GM10248 (cell line): Measurements from ENCODE around the gene GLIS1.

Source experiments
- CTCF ChIA-PET: fragments of 300-600 bp; sonication (Branson Sonifier 250); formaldehyde crosslinking; extraction: SDS; loops from one replicate; lab custom pipeline; 2021; ENCODE audit warnings: antibody characterized with exemption; lab: Yijun Ruan, JAX
- POLR2A ChIA-PET: fragments of 350-650 bp; sonication (Branson Sonifier 250); formaldehyde crosslinking; extraction: SDS; loops from one replicate; lab custom pipeline; 2020; ENCODE audit warnings: antibody characterized with exemption; lab: Yijun Ruan, JAX
- DNase-seq: peaks from one replicate; pipeline ENCODE4 v3.0.0; 2012; ENCODE audit errors: extremely low spot score
- CTCF ChIP-seq: IDR thresholded peaks from 2 replicates; pipeline ENCODE4 v1.5.1; 2012; ENCODE audit warnings: mild to moderate bottlenecking, low read depth; ENCODE audit errors: extremely low read depth, missing control alignments, control extremely low read depth

The GLIS1 gene

GRCh38 chr1:53583868-53584776 is 154.8 kb downstream of the GLIS1 start:
- ChIA-PET POLR2A (no interaction called here), CTCF (no interaction called here)
- no peak for DNase-seq
- no peak for TF ChIP-seq CTCF

- CTCF ChIA-PET: interaction anchor here (1.4 kb wide), 1 partner anchor 99 kb away, joined by 3 read pairs; no protein-coding TSS in a partner anchor
- no peak for TF ChIP-seq CTCF
- POLR2A ChIA-PET: no interaction called here
- DNase-seq: no peak
Measured at GRCh38 chr1:53583021-53583867, 155.7 kb downstream of the GLIS1 start.

DNA sequence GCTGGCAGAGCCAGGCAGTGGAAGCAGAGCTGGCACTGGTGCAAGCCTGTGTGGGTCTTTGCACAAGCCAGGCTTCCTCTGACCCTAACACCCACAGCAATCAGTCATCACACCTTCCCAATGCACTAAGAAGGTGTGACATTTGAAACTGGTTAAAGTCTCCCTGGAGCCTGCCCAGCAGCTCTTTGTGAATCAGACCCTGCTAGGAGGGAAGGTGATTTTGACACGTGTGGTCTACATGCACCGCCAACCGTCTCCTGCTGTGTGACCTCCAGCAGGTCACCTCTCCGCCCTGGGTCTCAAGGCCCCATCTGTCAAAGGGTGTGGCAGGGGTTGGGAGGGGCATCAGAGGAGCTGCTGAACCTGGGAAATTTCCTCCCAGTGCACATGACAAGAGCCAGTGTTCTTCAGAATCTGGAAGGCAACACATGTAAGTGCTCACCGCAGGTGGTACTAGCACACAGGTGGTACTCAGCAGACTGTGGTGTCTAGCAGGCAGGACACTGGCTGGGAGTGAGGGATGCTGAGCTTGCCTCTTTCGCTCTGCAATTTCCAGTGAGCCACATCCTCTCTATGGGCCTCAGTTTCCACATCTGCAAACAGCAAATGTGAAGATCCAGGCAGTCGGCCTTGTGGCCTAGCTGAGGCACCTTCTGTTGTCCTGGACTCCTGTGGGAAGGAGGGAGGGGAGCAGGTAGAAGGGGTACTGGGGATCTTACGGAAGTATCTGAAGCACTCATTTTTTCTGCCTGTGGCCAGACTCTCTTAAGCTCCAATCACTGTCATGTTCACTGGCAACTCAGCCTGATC is 156.5 kb downstream of the GLIS1 start:
- DNase-seq: no peak
- no peak for TF ChIP-seq CTCF
- POLR2A ChIA-PET: no interaction called here
- CTCF ChIA-PET: interaction anchor here (1.4 kb wide), 1 partner anchor 98 kb away, joined by 3 read pairs; no protein-coding TSS in a partner anchor

- no peak for DNase-seq
- TF ChIP-seq CTCF: no peak
- POLR2A ChIA-PET: no interaction called here
- CTCF ChIA-PET: interaction anchor here (1.4 kb wide), 1 partner anchor 97 kb away, joined by 3 read pairs; no protein-coding TSS in a partner anchor
Measured at GRCh38 chr1:53581476-53581875, 157.5 kb downstream of the GLIS1 start.

- ChIA-PET CTCF (no interaction called here), POLR2A (no interaction called here)
- TF ChIP-seq CTCF: no peak
- no peak for DNase-seq
Measured at GRCh38 chr1:53580739-53581475, 158.1 kb downstream of the GLIS1 start.
